ENCODE data around the gene RIN2. TPM values are rescaled to one million over a fixed set of nuclear protein-coding genes. Genes with fewer than 3 reads are reported as not detected.

The RIN2 gene
- total RNA-seq, 1 donor from 2014 or later: 64.0 TPM

DNA sequence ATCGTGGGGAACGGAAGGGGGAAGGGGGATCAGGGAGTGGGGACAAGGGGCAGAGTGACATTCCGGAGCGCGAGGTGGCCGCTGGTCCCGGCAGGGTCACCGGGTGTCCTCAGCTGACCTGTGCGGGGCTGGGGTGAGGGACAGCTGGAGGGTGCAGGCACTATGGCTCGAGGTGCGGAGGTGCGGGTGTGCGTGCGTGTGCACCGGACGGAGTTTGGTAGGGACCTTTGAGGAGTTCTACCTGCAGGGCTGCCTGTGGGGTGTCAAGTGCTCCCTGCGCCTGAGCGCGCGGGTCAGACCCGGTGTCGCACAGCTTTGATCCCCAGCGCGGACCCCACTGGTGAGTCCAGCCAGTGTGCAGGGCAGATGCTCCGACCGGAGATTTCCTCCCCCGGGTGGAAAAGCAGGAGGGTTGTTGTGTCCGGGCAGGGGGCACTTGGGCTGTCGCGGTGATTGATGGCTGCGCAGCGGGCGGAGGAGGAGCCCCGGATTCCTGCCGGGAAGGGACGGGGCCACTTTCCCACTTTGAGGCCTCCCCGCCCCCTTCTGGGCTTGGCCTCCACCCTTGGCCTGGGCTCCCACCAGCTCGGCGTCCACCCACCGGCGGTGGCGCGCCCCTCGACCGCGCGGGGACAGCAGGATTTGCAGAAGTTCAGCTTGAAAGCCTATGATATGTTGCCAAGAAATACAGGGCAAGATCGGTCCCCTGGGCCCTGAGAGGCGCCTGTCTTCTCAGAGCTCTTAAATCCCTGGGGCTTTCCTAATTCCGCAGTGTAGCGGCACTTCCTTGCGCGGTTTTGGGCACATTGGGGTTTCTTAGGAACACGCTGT, 658 bp downstream of the RIN2 start:
- intact Hi-C loops (cut with micrococcal nuclease): no loop called here
- DNase-seq (peak; percentile 90), ATAC-seq (peak; percentile 66)

- ATAC-seq: no peak
- DNase-seq: no peak
- intact Hi-C loops (cut with micrococcal nuclease): no loop called here
Observed at GRCh38 chr20:19760371-19760721, 2.3 kb downstream of the RIN2 start.

DNA sequence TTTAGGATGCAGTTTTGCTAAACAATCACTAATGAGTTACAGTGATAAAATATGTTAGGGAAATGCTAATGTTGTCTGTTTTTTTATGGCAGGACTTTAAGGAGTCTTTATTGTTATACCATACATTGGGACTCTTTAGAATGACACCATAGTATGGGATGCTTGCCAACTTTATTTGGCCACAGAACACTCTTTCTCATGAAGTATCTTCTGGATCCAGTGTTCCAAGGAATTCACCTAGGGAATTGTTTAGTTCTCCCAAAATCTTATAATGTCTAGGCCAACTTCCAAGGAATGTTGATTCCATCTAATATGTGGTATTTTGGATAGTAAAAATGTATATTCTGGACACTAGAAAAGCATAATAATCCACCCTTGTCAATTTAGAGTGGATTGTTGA, 3.3 kb downstream of the RIN2 start:
- DNase-seq (no peak), ATAC-seq (no peak)
- intact Hi-C loops (cut with micrococcal nuclease): no loop called here

GRCh38 chr20:19761841-19762240, 3.8 kb downstream of the RIN2 start:
- DNase-seq (no peak), ATAC-seq (no peak)
- intact Hi-C loops (cut with micrococcal nuclease): no loop called here

DNA sequence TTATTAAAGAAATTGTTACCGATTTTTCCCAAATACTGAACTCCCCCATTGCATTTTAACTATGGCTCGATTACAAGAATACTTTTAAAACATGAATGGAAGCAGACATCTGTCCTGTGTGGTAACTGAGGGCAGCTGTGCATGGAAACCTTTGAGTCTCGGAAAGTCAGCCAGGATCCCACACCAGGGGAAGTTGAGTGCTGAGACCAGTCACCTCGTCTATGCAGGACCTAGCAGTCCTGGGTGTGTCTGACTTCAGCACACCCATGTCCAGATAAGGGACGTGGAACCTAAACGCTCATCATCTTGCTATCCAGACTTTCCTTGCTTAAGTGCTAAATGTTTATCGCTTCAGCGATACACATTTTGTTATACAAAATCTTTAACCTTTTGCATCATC, 6.1 kb downstream of the RIN2 start:
- DNase-seq: no peak
- intact Hi-C loops (cut with micrococcal nuclease): no loop called here
- no peak for ATAC-seq

- DNase-seq (no peak), ATAC-seq (no peak)
- intact Hi-C loops (cut with micrococcal nuclease): no loop called here
Observed at GRCh38 chr20:19765266-19765665, 7.2 kb downstream of the RIN2 start.

DNA sequence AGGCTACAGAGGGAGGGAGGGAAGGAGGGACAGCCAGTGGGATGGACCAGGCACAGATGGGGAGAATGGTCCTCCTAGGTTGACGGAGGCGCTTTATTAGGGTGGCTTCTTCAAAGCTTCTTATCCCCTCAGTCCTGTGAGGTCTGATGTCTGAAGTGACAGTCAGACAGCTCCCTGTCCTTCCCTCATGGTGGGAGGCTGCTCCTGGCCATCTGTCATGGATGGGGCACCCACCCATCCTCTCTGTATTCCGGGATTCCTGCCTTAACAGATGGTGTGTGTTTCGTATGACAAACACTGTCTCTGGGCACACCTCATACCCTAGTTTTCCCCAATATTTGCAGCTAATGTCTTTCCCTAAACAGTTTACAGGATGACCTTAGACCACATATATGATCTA, 7.9 kb downstream of the RIN2 start:
- ATAC-seq (no peak), DNase-seq (no peak)
- intact Hi-C loops (cut with micrococcal nuclease): no loop called here

DNA sequence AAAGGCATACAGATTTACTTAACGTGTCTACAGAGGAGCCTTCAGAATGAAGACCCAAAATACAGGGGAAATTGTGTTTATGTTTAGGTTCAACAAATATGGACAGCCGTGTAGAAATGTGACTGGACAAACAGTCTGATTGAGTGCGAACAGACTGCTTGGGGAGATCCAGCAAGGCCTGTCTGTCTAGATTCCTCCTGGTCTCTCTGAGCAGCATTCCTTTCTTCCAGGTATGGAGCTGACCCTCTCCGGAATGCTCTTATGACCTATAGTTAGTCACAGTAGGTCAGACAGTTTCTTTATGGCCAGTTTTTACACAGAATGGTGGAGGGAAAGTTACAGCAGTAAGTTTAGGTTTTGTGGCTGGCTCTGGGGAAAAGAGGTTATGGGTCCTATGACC, 9.0 kb downstream of the RIN2 start:
- intact Hi-C loops (cut with micrococcal nuclease): no loop called here
- DNase-seq (no peak), ATAC-seq (no peak)

GRCh38 chr20:19768325-19768842, 10.3 kb downstream of the RIN2 start:
- DNase-seq (no peak), ATAC-seq (no peak)
- intact Hi-C loops (cut with micrococcal nuclease): no loop called here

DNA sequence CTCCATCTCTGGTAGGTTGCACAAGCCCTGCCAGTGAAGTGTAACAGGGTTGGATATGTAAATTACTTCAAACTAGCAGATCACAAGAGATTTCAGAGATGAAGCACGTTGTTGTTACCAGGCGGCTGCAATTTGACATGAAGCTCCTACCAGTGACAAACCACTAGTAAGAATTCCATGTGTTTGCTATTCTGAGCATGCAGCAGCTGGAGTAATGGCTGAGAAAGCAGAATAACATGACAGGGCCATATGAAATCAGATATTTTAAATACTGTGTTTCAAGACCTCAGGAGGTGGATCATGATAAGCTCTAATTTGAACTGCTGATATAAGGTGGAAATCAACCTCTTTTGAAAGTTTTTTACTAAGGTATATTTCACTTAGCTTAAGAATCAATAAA, 11.4 kb downstream of the RIN2 start:
- ATAC-seq (no peak), DNase-seq (no peak)
- intact Hi-C loops (cut with micrococcal nuclease): no loop called here

- no peak for DNase-seq
- ATAC-seq: no peak
- intact Hi-C loops (cut with micrococcal nuclease): no loop called here
Observed at GRCh38 chr20:19770375-19770774, 12.3 kb downstream of the RIN2 start.

DNA sequence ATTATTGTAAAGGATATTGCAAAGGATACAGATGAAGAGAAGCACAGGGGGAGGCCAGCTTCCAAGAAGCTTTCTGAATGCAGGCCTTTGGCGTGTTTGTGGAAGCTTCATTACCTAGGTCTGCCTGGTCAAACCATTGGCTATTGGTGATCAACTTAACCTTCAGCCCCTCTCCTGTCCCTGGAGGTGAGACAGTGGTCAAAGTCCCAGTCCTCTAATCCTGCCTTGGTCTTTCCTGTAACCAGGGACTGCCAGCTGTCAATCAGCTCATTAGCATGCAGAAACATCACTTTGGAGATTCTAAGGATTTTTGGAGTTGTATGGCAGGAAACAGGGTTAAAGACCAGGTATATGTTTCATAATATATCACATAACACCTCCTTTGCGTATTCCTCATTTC, 13.0 kb downstream of the RIN2 start:
- no peak for DNase-seq
- ATAC-seq: no peak
- intact Hi-C loops (cut with micrococcal nuclease): no loop called here

GRCh38 chr20:19773471-19773870, 15.4 kb downstream of the RIN2 start:
- ATAC-seq (no peak), DNase-seq (no peak)
- intact Hi-C loops (cut with micrococcal nuclease): no loop called here

DNA sequence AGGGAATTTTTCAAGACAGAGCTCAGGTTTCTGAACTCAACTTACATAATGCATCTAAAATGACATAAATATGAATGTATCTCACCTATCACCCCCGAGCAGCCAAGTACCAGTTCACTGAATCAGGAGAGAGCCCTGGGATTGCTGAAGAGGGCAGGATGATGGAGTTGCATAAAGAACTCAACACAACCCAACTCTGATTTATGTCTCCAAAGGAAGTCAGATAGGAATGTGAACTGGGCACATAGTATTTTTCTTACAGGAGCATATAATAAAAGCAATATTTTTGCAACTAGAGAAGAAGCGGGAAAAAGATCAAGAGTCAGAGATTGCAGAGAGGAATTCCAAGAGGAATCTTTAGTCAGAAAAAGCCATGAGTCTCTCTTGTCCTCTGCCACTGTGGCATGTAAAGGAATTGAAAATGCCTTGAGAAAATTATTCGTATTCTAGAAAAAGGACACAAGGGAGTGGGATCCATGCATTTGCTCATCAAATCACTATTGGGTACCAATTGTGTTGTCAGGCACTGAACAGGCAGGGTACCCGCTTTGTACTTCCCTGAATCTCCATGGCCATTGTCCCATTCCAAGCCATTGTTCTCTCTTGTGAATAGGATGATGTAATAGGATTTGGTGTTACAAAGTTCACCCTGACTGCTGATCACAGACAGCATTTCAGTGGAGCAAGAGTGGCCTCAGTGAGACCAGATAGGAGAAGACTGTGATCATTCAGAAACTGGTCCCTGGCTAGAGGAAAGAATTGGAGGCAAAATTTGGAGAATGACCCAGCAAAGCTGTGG, 16.3 kb downstream of the RIN2 start:
- intact Hi-C loops (cut with micrococcal nuclease): no loop called here
- ATAC-seq: peak; percentile 13
- no peak for DNase-seq

DNA sequence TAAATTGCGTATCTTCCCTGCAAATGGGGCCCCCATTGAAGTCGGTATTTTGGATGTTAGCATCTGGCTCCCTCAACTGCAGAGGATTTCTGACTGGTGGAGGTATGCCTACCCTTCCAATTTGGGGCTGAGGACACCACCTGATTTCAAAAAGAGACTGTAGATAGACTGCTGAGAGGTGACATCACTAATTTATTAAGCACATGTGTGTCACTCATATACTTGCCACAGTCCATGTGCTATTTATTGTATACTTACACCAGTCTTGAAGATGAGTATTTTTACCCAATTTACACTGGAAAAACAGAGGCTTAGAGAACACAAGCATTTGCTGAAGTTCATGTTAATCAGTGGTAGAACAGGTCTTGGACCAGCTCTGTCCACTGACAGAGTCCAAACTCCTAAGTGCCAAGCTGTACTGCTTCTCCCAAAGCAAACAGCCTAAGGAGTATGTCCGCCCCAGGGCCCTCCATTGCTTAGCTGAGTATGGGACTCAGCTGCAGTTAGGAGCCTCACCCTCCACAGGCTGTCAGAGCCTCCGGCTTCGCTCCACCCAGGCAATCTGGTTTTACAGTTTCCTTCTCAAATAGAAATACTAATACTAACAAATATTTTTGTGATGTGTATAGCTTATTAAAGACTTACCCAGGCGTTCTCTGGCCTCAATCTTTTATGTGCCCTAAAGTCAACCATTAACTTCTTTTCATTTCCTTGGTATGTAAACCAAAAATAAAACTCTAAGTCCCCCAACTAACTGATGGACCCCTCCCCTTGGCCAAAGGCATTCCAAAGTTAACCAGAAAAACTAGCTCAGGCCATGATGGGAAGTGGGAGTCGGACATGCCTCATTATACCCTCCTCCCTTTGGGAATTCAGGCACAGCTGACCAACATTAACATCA, 17.5 kb downstream of the RIN2 start:
- no peak for DNase-seq
- peak; percentile 16 for ATAC-seq
- intact Hi-C loops (cut with micrococcal nuclease): no loop called here

- intact Hi-C loops (cut with micrococcal nuclease): no loop called here
- ATAC-seq (no peak), DNase-seq (no peak)
Observed at GRCh38 chr20:19777315-19777714, 19.3 kb downstream of the RIN2 start.

- DNase-seq: no peak
- no peak for ATAC-seq
- intact Hi-C loops (cut with micrococcal nuclease): no loop called here
Observed at GRCh38 chr20:19777981-19778380, 19.9 kb downstream of the RIN2 start.

DNA sequence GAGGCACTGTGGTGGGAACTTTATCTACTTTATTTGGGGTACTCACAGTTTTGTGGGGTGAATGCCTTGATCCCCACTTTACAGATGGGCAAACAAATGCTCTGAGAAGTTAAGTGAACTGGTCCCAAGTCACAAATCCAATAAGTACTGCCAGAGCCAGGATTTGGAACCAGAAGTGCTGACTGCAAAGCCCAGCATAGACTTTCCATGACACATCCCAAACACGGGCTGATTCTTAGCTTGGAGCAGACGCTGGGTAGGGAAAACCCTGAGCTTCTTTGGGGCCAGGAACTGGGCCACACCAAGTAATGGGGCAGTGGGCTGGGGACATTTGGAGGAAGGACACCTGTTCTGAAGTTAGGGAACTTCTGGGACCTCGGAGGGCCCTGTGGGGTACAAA, 20.3 kb downstream of the RIN2 start:
- peak; percentile 19 for ATAC-seq
- intact Hi-C loops (cut with micrococcal nuclease): no loop called here
- DNase-seq: no peak

DNA sequence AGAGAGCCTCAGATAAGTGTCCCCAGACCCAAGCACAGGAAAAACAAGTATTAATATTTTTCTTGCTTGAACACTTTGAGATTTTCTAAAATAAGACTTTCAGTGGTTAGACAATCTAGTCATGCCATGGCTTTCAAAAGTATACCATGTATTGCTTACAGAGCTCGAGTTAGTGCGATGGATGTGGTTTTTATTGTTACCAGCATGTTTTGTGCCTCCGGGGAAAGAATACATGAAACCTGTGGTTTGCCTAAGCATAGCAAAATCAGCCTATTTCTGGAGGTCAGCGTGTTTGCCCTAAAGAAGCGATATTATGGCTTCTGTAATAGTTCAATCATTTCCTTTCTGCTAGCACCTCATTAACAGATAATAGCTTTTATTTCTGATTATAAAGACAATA, 21.6 kb downstream of the RIN2 start:
- ATAC-seq: no peak
- DNase-seq: no peak
- intact Hi-C loops (cut with micrococcal nuclease): loop anchor here (10.0 kb wide), 1 partner anchor 85 kb away; no protein-coding TSS in a partner anchor
